ENCODE data around the gene DPP6.

Gene DPP6

GRCh38 chr7:154903083-154903731 lies 851.0 kb downstream of the DPP6 start:
- no peaks in the 10 kb centered on the region for H3K36me3 ChIP-seq (ENCODE audit: control insufficient read depth, insufficient read depth, low read length)
- 78 to 79% methylated on average over 14 of the region's 14 CpGs for WGBS, 2 experiments
- H3K27ac ChIP-seq (ENCODE audit: insufficient read depth, low read depth, low read length, poor library complexity, severe bottlenecking): no peak overlapping the region
- no peaks in the 10 kb centered on the region for H3K9me3 ChIP-seq (ENCODE audit: control insufficient read depth, low read length)
- no peak overlapping the region for H3K4me3 ChIP-seq (ENCODE audit: insufficient read depth, low read depth, low read length)
- no peaks in the 10 kb centered on the region for H3K4me1 ChIP-seq (ENCODE audit: control insufficient read depth, insufficient read depth, low read length)
- H3K27me3 ChIP-seq (ENCODE audit: control insufficient read depth, insufficient read depth, low read length, poor library complexity, severe bottlenecking): no peaks in the 10 kb centered on the region

- WGBS, 2 experiments: 94 to 95% methylated on average over 8 of the region's 8 CpGs
- H3K4me1 ChIP-seq (ENCODE audit: control insufficient read depth, insufficient read depth, low read length): no peaks in the 10 kb centered on the region
- H3K9me3 ChIP-seq (ENCODE audit: control insufficient read depth, low read length): no peaks in the 10 kb centered on the region
- no peaks in the 10 kb centered on the region for H3K36me3 ChIP-seq (ENCODE audit: control insufficient read depth, insufficient read depth, low read length)
- H3K4me3 ChIP-seq (ENCODE audit: insufficient read depth, low read depth, low read length): no peak overlapping the region
- no peaks in the 10 kb centered on the region for H3K27me3 ChIP-seq (ENCODE audit: control insufficient read depth, insufficient read depth, low read length, poor library complexity, severe bottlenecking)
- no peak overlapping the region for H3K27ac ChIP-seq (ENCODE audit: insufficient read depth, low read depth, low read length, poor library complexity, severe bottlenecking)
Measured at GRCh38 chr7:154905146-154905545, 852.9 kb downstream of the DPP6 start.

- no peaks in the 10 kb centered on the region for H3K4me1 ChIP-seq (ENCODE audit: control insufficient read depth, insufficient read depth, low read length)
- no peaks in the 10 kb centered on the region for H3K9me3 ChIP-seq (ENCODE audit: control insufficient read depth, low read length)
- no peak overlapping the region for H3K27ac ChIP-seq (ENCODE audit: insufficient read depth, low read depth, low read length, poor library complexity, severe bottlenecking)
- H3K36me3 ChIP-seq (ENCODE audit: control insufficient read depth, insufficient read depth, low read length): no peaks in the 10 kb centered on the region
- WGBS, 2 experiments: 83 to 91% methylated on average over 7 to 8 of the region's 8 CpGs
- H3K4me3 ChIP-seq (ENCODE audit: insufficient read depth, low read depth, low read length): no peak overlapping the region
- H3K27me3 ChIP-seq (ENCODE audit: control insufficient read depth, insufficient read depth, low read length, poor library complexity, severe bottlenecking): no peaks in the 10 kb centered on the region
Measured at GRCh38 chr7:154905615-154906014, 853.4 kb downstream of the DPP6 start.

GRCh38 chr7:154906201-154906600 lies 854.0 kb downstream of the DPP6 start:
- H3K27me3 ChIP-seq (ENCODE audit: control insufficient read depth, insufficient read depth, low read length, poor library complexity, severe bottlenecking): no peaks in the 10 kb centered on the region
- no peak overlapping the region for H3K27ac ChIP-seq (ENCODE audit: insufficient read depth, low read depth, low read length, poor library complexity, severe bottlenecking)
- H3K4me3 ChIP-seq (ENCODE audit: insufficient read depth, low read depth, low read length): no peak overlapping the region
- WGBS, 2 experiments: 92 to 96% methylated on average over 7 of the region's 7 CpGs
- H3K4me1 ChIP-seq (ENCODE audit: control insufficient read depth, insufficient read depth, low read length): no peaks in the 10 kb centered on the region
- H3K9me3 ChIP-seq (ENCODE audit: control insufficient read depth, low read length): no peaks in the 10 kb centered on the region
- no peaks in the 10 kb centered on the region for H3K36me3 ChIP-seq (ENCODE audit: control insufficient read depth, insufficient read depth, low read length)

GRCh38 chr7:154906736-154907355 lies 854.6 kb downstream of the DPP6 start:
- no peak overlapping the region for H3K4me3 ChIP-seq (ENCODE audit: insufficient read depth, low read depth, low read length)
- H3K27ac ChIP-seq (ENCODE audit: insufficient read depth, low read depth, low read length, poor library complexity, severe bottlenecking): no peak overlapping the region
- WGBS, 2 experiments: 94 to 95% methylated on average over 41 of the region's 41 CpGs

GRCh38 chr7:154907651-154908620 lies 855.7 kb downstream of the DPP6 start:
- H3K36me3 ChIP-seq (ENCODE audit: control insufficient read depth, insufficient read depth, low read length): no peaks in the 10 kb centered on the region
- H3K27ac ChIP-seq (ENCODE audit: insufficient read depth, low read depth, low read length, poor library complexity, severe bottlenecking): no peak overlapping the region
- H3K4me1 ChIP-seq (ENCODE audit: control insufficient read depth, insufficient read depth, low read length): no peaks in the 10 kb centered on the region
- H3K4me3 ChIP-seq (ENCODE audit: insufficient read depth, low read depth, low read length): no peak overlapping the region
- H3K27me3 ChIP-seq (ENCODE audit: control insufficient read depth, insufficient read depth, low read length, poor library complexity, severe bottlenecking): no peaks in the 10 kb centered on the region
- 89 to 90% methylated on average over 21 of the region's 21 CpGs for WGBS, 2 experiments
- no peaks in the 10 kb centered on the region for H3K9me3 ChIP-seq (ENCODE audit: control insufficient read depth, low read length)

More at GRCh38 chr7:154906736-154907355, 854.6 kb downstream of the DPP6 start:
- Histone ChIP-seq H3K36me3 (ENCODE audit: control insufficient read depth, insufficient read depth, low read length) (no peaks in the 10 kb centered on the region), H3K27me3 (ENCODE audit: control insufficient read depth, insufficient read depth, low read length, poor library complexity, severe bottlenecking) (no peaks in the 10 kb centered on the region), H3K4me1 (ENCODE audit: control insufficient read depth, insufficient read depth, low read length) (no peaks in the 10 kb centered on the region), H3K9me3 (ENCODE audit: control insufficient read depth, low read length) (no peaks in the 10 kb centered on the region)

GRCh38 chr7:154909241-154910105 lies 857.3 kb downstream of the DPP6 start:
- H3K36me3 ChIP-seq (ENCODE audit: control insufficient read depth, insufficient read depth, low read length): no peaks in the 10 kb centered on the region
- WGBS, 2 experiments: 86% methylated on average over 26 of the region's 26 CpGs
- H3K4me3 ChIP-seq (ENCODE audit: insufficient read depth, low read depth, low read length): no peak overlapping the region

GRCh38 chr7:154910125-154910524 lies 857.9 kb downstream of the DPP6 start:
- WGBS, 2 experiments: 88 to 91% methylated on average over 4 of the region's 4 CpGs
- no peaks in the 10 kb centered on the region for H3K9me3 ChIP-seq (ENCODE audit: control insufficient read depth, low read length)
- no peak overlapping the region for H3K4me3 ChIP-seq (ENCODE audit: insufficient read depth, low read depth, low read length)
- peaks cover 8% of the 10 kb centered on the region for H3K27me3 ChIP-seq (ENCODE audit: control insufficient read depth, insufficient read depth, low read length, poor library complexity, severe bottlenecking)
- no peaks in the 10 kb centered on the region for H3K4me1 ChIP-seq (ENCODE audit: control insufficient read depth, insufficient read depth, low read length)
- no peaks in the 10 kb centered on the region for H3K36me3 ChIP-seq (ENCODE audit: control insufficient read depth, insufficient read depth, low read length)
- no peak overlapping the region for H3K27ac ChIP-seq (ENCODE audit: insufficient read depth, low read depth, low read length, poor library complexity, severe bottlenecking)

More at GRCh38 chr7:154909241-154910105, 857.3 kb downstream of the DPP6 start:
- Histone ChIP-seq H3K9me3 (ENCODE audit: control insufficient read depth, low read length) (no peaks in the 10 kb centered on the region), H3K27me3 (ENCODE audit: control insufficient read depth, insufficient read depth, low read length, poor library complexity, severe bottlenecking) (peaks cover 7% of the 10 kb centered on the region), H3K4me1 (ENCODE audit: control insufficient read depth, insufficient read depth, low read length) (no peaks in the 10 kb centered on the region), H3K27ac (ENCODE audit: insufficient read depth, low read depth, low read length, poor library complexity, severe bottlenecking) (no peak overlapping the region)

- Histone ChIP-seq H3K4me3 (ENCODE audit: insufficient read depth, low read depth, low read length) (no peak overlapping the region), H3K36me3 (ENCODE audit: control insufficient read depth, insufficient read depth, low read length) (no peaks in the 10 kb centered on the region), H3K27me3 (ENCODE audit: control insufficient read depth, insufficient read depth, low read length, poor library complexity, severe bottlenecking) (peaks cover 8% of the 10 kb centered on the region), H3K27ac (ENCODE audit: insufficient read depth, low read depth, low read length, poor library complexity, severe bottlenecking) (no peak overlapping the region), H3K4me1 (ENCODE audit: control insufficient read depth, insufficient read depth, low read length) (no peaks in the 10 kb centered on the region), H3K9me3 (ENCODE audit: control insufficient read depth, low read length) (no peaks in the 10 kb centered on the region)
- WGBS, 2 experiments: 94 to 95% methylated on average over 4 of the region's 4 CpGs
Measured at GRCh38 chr7:154910977-154911376, 858.8 kb downstream of the DPP6 start.

Measured in ectodermal cell (in vitro differentiated cells).